OCI-LY7 (cell line): ENCODE data around the gene SLC35F4.

Source experiments
- CTCF ChIP-seq: fragments of 200-600 bp; sonication (generic); conservative IDR thresholded peaks from 2 replicates; pipeline ENCODE4 v1.5.1; 2014; ENCODE audit warnings: mild to moderate bottlenecking, antibody characterized with exemption, low read length, moderate library complexity, mixed read lengths
- EZH2phosphoT487 ChIP-seq: fragments of 200-600 bp; sonication (generic); IDR thresholded peaks from 2 replicates; pipeline ENCODE4 v1.6.1; 2018; ENCODE audit warnings: low read depth, borderline replicate concordance, mild to moderate bottlenecking, mixed run types, antibody characterized with exemption, low read length, moderate library complexity, mixed read lengths

- TF ChIP-seq CTCF = no peak
- no peak for TF ChIP-seq EZH2phosphoT487
Observed at GRCh38 chr14:57834961-57835360, 30.9 kb downstream of the SLC35F4 start.
